Right atrium auricular region (tissue), 2 donors: ENCODE results near the gene ZBTB46. TPM values are rescaled to one million over a fixed set of nuclear protein-coding genes. Genes with fewer than 3 reads are reported as not detected.

Experiments used
- DNase-seq: peaks from one replicate; pipeline ENCODE4 v3.0.0-alpha.2; 2019; ENCODE audit warnings: low spot score
- H3K27ac ChIP-seq, 2 donors: fragments of 200-600 bp; sonication (generic); 1 replicate in 1 of 2; 2 replicates in 1 of 2; pipeline ENCODE4 v1.5.1; 2016 to 2019
- H3K27me3 ChIP-seq, 2 donors: fragments of 200-600 bp; sonication (generic); one replicate each; pipeline versions ENCODE4 v1.5.1 to v1.6.0; 2017 to 2019
- H3K36me3 ChIP-seq: fragments of 200-600 bp; sonication (generic); one replicate; pipeline ENCODE4 v1.5.1; 2016
- H3K4me1 ChIP-seq, 2 donors: fragments of 200-600 bp; sonication (generic); one replicate each; pipeline versions ENCODE4 v1.5.1 to v1.6.0; 2017 to 2019
- H3K4me3 ChIP-seq, 2 donors: fragments of 200-600 bp; sonication (generic); 1 replicate in 1 of 2; 2 replicates in 1 of 2; pipeline ENCODE4 v1.5.1; 2017 to 2019; ENCODE audit warnings: mild to moderate bottlenecking in 1 of 2, moderate library complexity in 1 of 2
- H3K9me3 ChIP-seq, 2 donors: fragments of 200-600 bp; sonication (generic); one replicate each; pipeline ENCODE4 v1.5.1; 2019
- total RNA-seq, 2 donors: library from RNA; depleted of rRNA; stranded (reverse); fragments of >200 nt; gene quantifications; one replicate each; pipeline ENCODE4 v1.1.0, GENCODE V29; 2016
- TF ChIP-seq, protein P1 (sequence below), 2 donors: fragments of 200-600 bp; sonication (generic); IDR thresholded peaks; one replicate each; pipeline ENCODE4 v1.5.1; 2019; ENCODE audit warnings: antibody characterized with exemption in 2 of 2

Gene ZBTB46
- total RNA-seq, 2 donors from 2014 or later: 12.2 to 17.8 TPM

DNA sequence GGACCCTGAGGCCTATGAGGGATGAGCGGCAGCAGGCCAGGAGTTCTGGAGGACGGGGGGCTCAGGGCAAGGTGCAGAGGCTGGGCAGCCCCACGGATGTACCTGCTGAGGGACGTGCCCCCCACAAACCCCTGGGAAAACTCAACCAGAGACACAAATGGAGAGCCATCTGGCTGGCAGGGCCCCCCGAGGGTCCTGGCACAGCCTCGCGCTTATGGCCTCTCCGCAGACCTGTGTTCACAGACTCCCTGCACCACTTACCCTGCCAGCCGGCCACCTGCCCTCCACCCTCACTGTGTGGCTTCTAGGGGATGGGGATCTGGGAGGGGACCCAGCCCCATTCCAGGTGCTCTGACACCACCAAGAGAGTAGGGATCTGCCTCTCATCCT is 3.4 kb upstream of the ZBTB46 start:
- H3K4me1 ChIP-seq: peaks cover 0 to 42% of the 10 kb centered on the region in 2 donors
- DNase-seq: no peak
- H3K36me3 ChIP-seq: no peaks in the 10 kb centered on the region
- H3K27me3 ChIP-seq: no peaks in the 10 kb centered on the region
- H3K4me3 ChIP-seq: no peak overlapping the region
- peak overlapping the region; percentile 69 to 73 for H3K27ac ChIP-seq
- no peaks in the 10 kb centered on the region for H3K9me3 ChIP-seq
- TF ChIP-seq, protein P1, sequence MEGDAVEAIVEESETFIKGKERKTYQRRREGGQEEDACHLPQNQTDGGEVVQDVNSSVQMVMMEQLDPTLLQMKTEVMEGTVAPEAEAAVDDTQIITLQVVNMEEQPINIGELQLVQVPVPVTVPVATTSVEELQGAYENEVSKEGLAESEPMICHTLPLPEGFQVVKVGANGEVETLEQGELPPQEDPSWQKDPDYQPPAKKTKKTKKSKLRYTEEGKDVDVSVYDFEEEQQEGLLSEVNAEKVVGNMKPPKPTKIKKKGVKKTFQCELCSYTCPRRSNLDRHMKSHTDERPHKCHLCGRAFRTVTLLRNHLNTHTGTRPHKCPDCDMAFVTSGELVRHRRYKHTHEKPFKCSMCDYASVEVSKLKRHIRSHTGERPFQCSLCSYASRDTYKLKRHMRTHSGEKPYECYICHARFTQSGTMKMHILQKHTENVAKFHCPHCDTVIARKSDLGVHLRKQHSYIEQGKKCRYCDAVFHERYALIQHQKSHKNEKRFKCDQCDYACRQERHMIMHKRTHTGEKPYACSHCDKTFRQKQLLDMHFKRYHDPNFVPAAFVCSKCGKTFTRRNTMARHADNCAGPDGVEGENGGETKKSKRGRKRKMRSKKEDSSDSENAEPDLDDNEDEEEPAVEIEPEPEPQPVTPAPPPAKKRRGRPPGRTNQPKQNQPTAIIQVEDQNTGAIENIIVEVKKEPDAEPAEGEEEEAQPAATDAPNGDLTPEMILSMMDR (IDR thresholded peaks at IDR 0.05): no peak

DNA sequence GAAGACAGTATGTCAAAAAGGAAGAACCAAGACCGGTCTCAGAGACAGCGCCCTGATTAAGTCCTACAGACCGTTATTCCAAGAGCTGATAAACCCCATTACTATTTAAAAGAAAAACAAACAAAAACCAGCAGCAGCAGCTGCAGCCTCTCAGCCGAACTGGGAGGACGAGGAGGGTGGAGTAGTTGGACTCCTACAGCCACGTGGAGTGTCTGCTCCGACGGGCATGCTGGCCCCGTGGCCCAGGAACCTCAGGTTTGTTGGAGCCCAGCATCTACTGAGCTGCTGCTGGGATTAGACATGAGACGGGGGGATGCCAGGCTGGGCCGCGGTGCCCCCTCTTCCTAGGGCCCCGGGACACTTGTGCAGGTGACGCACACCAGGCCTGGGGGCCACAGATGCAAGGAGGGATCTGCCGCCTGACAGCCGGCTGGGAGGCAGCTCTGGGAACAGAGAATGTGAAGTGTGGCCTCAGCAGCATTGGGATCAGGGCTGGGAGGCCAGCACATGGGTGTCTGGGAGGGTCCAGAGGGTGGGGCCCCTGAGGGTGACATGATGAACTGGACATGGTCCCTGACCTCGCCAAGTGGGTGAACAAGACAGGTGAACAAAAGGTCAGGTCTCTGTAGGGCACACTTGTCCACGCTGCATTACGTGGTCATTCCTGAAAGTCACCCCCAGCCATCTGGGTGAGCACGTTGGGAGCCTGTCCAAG is 2.9 kb upstream of the ZBTB46 start:
- no peak for DNase-seq
- no peak overlapping the region for H3K4me3 ChIP-seq
- H3K36me3 ChIP-seq: no peaks in the 10 kb centered on the region
- TF ChIP-seq, protein P1 (IDR thresholded peaks at IDR 0.05): no peak
- peaks cover 0 to 48% of the 10 kb centered on the region in 2 donors for H3K4me1 ChIP-seq
- no peaks in the 10 kb centered on the region for H3K9me3 ChIP-seq
- no peaks in the 10 kb centered on the region for H3K27me3 ChIP-seq
- peak overlapping the region in 1 of 2 donors; percentile 73 for H3K27ac ChIP-seq

DNA sequence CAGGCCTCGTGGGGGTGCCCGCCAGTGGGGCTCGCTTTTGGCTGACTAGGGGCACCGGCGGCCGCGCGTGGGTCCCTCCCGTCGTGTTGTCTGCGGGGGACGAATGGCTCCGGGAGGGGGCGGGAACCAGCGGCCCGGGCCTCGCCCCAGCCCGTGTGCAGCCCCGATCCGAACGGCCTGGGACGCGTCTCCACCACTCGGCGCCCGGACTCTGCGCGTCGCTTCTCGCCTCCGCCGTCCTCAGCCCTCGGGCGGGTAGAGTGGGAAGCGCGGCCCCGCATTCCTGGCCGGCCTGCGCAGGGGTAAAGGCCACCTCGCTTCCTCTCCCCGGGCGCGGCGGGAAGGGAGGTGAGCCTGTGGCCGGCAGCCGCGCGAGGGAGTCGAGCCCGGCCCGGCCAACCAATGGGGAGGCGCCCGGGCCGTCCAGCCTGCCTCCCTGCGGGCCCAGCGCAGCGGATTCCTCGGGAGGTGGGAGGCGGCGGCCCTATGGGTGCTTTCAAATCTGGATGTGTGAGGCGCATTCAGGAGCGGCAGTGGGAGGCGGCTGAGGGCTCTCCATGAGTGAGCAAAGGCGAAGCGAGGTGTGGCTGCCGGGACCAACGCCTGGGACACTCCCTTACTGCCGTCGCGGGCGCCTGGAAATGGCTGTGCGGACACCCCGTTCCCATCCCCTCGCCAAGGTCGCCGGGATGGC is 1.1 kb upstream of the ZBTB46 start:
- Histone ChIP-seq H3K27ac (peak overlapping the region; percentile 71 to 78), H3K9me3 (no peaks in the 10 kb centered on the region), H3K36me3 (no peaks in the 10 kb centered on the region), H3K4me1 (peaks cover 0 to 60% of the 10 kb centered on the region in 2 donors), H3K27me3 (no peaks in the 10 kb centered on the region), H3K4me3 (peak overlapping the region; percentile 58 to 71)
- DNase-seq: no peak
- TF ChIP-seq, protein P1 (IDR thresholded peaks at IDR 0.05): no peak

- Histone ChIP-seq H3K4me1 (peaks cover 0 to 64% of the 10 kb centered on the region in 2 donors), H3K27me3 (no peaks in the 10 kb centered on the region), H3K9me3 (no peaks in the 10 kb centered on the region), H3K4me3 (peak overlapping the region; percentile 58 to 71), H3K36me3 (no peaks in the 10 kb centered on the region), H3K27ac (peak overlapping the region; percentile 71 to 78)
- DNase-seq: no peak
- TF ChIP-seq, protein P1 (IDR thresholded peaks at IDR 0.05): no peak
These were observed 555 bp upstream of the ZBTB46 start for GRCh38 chr20:63831646-63831992.

DNA sequence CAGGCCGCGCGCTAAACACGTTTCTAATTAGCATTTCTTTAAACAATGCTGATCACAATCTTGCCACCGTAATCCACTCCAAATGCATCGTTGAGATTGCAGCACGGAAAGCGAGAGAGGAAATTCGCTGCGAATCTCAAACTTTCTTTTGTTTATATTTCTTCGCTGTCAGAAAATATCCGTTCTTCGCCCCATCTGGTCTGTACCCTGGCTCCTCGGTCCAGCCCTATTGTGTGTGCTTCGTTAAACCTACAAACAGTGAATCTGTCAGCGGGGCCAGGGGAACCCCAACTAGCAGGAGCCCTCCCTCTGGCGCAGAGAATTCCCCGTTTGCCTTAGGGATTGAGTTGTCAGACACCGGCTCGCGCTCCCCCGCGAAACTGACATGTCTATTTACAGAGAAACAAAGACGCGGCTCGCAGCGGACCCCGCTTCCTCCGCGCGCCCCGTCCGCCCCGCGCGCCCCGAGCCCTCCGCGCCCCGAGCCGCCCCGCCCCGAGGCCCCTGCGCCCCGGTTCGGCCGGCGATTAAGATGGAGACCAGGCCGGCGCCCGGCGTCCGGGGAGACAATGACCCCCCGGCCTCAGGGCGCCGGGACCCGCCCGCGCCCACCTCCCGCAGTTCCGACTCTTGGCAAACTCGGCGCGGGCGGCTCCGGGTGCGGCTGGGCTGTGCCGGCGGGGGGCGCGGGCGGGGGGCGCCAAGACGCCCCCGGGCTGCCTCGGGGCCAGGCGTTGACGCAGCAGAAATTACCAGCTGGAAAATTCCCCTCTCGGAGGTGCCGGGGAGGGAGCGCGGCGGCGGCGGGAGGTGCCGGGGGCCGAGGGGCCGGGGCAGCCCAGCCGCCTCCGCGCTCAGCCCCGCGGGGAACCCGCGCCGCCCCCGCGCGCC is 874 bp downstream of the ZBTB46 start:
- H3K9me3 ChIP-seq: no peaks in the 10 kb centered on the region
- DNase-seq: no peak
- no peaks in the 10 kb centered on the region for H3K27me3 ChIP-seq
- TF ChIP-seq, protein P1 (IDR thresholded peaks at IDR 0.05): no peak
- peak overlapping the region; percentile 81 to 82 for H3K4me3 ChIP-seq
- no peaks in the 10 kb centered on the region for H3K36me3 ChIP-seq
- H3K27ac ChIP-seq: peak overlapping the region; percentile 72 to 74
- peaks cover 0 to 72% of the 10 kb centered on the region in 2 donors for H3K4me1 ChIP-seq
